ENCODE data around the gene CLN3. TPM values are rescaled to one million over a fixed set of nuclear protein-coding genes. Genes with fewer than 3 reads are reported as not detected.
"Not testable (repeated sequence)": the region's sequence is repeated elsewhere in the genome, so short reads cannot be mapped to it uniquely, and the experiment has no call there.

The CLN3 gene
- total RNA-seq, 1 experiment from 2014 or later: 10.2 TPM

GRCh38 chr16:28501258-28502232 is 9.7 kb upstream of the CLN3 start:
- Histone ChIP-seq H3K4me3 (no peak overlapping the region), H3K4me1 (no peaks in the 10 kb centered on the region), H3K36me3 (no peaks in the 10 kb centered on the region), H3K27me3 (no peaks in the 10 kb centered on the region), H3K27ac (no peak overlapping the region), H3K9me3 (replicated peaks) (no peaks in the 10 kb centered on the region)
- DNase-seq: no peak

- not testable (repeated sequence) for DNase-seq; H3K4me3 ChIP-seq; H3K9me3 ChIP-seq (replicated peaks); H3K4me1 ChIP-seq; H3K36me3 ChIP-seq; H3K27ac ChIP-seq; H3K27me3 ChIP-seq
Measured at GRCh38 chr16:28500476-28501180, 8.8 kb upstream of the CLN3 start.

GRCh38 chr16:28499854-28500253 is 8.0 kb upstream of the CLN3 start:
- H3K4me1 ChIP-seq: no peaks in the 10 kb centered on the region
- no peak overlapping the region for H3K27ac ChIP-seq
- H3K4me3 ChIP-seq: no peak overlapping the region
- peaks cover 2% of the 10 kb centered on the region; the same call in 1 of the 2 replicates for H3K27me3 ChIP-seq
- no peaks in the 10 kb centered on the region for H3K9me3 ChIP-seq (replicated peaks)
- DNase-seq: no peak
- H3K36me3 ChIP-seq: no peaks in the 10 kb centered on the region

GRCh38 chr16:28498666-28499381 is 7.0 kb upstream of the CLN3 start:
- no peaks in the 10 kb centered on the region for H3K9me3 ChIP-seq (replicated peaks)
- no peak overlapping the region for H3K4me3 ChIP-seq
- DNase-seq: no peak
- no peak overlapping the region for H3K27ac ChIP-seq
- no peaks in the 10 kb centered on the region for H3K36me3 ChIP-seq
- H3K4me1 ChIP-seq: no peaks in the 10 kb centered on the region
- H3K27me3 ChIP-seq: peaks cover 2% of the 10 kb centered on the region; the same call in 1 of the 2 replicates

GRCh38 chr16:28497861-28498599 is 6.2 kb upstream of the CLN3 start:
- H3K36me3 ChIP-seq: no peaks in the 10 kb centered on the region
- H3K4me1 ChIP-seq: no peaks in the 10 kb centered on the region
- H3K9me3 ChIP-seq (replicated peaks): no peaks in the 10 kb centered on the region
- no peak for DNase-seq
- H3K27me3 ChIP-seq: peaks cover 2% of the 10 kb centered on the region; the same call in 1 of the 2 replicates
- H3K27ac ChIP-seq: no peak overlapping the region
- H3K4me3 ChIP-seq: no peak overlapping the region

GRCh38 chr16:28497386-28497785 is 5.5 kb upstream of the CLN3 start:
- no peaks in the 10 kb centered on the region for H3K36me3 ChIP-seq
- no peak for DNase-seq

GRCh38 chr16:28496844-28497243 is 5.0 kb upstream of the CLN3 start:
- Histone ChIP-seq H3K9me3 (replicated peaks) (no peaks in the 10 kb centered on the region), H3K27me3 (peaks cover 2% of the 10 kb centered on the region; the same call in 1 of the 2 replicates), H3K4me3 (no peak overlapping the region), H3K36me3 (no peaks in the 10 kb centered on the region), H3K4me1 (no peaks in the 10 kb centered on the region), H3K27ac (no peak overlapping the region)
- DNase-seq: no peak

More at GRCh38 chr16:28497386-28497785, 5.5 kb upstream of the CLN3 start:
- H3K27ac ChIP-seq: no peak overlapping the region
- peaks cover 2% of the 10 kb centered on the region; the same call in 1 of the 2 replicates for H3K27me3 ChIP-seq
- no peaks in the 10 kb centered on the region for H3K4me1 ChIP-seq
- H3K9me3 ChIP-seq (replicated peaks): no peaks in the 10 kb centered on the region
- H3K4me3 ChIP-seq: no peak overlapping the region

GRCh38 chr16:28495795-28496749 is 4.2 kb upstream of the CLN3 start:
- Histone ChIP-seq H3K4me3 (no peak overlapping the region), H3K9me3 (replicated peaks) (no peaks in the 10 kb centered on the region), H3K36me3 (no peaks in the 10 kb centered on the region), H3K4me1 (no peaks in the 10 kb centered on the region), H3K27me3 (peaks cover 2% of the 10 kb centered on the region; the same call in 1 of the 2 replicates), H3K27ac (no peak overlapping the region)
- DNase-seq: no peak

- H3K4me3 ChIP-seq: no peak overlapping the region
Measured at GRCh38 chr16:28495098-28495793, 3.4 kb upstream of the CLN3 start.

GRCh38 chr16:28494121-28494851 is 2.4 kb upstream of the CLN3 start, which contains the start of gene APOBR:
TSS of gene APOBR (plus strand) at chr16:28494643. CDS start at chr16:28494682, 39 bp downstream.
- Histone ChIP-seq H3K27ac (no peak within 1 kb of the TSS), H3K27me3 (peaks cover 2% of the 10 kb centered on the region; the same call in 1 of the 2 replicates), H3K4me3 (no peak within 1 kb of the TSS), H3K36me3 (no peaks in the 10 kb centered on the region), H3K9me3 (replicated peaks) (no peaks in the 10 kb centered on the region), H3K4me1 (no peaks in the 10 kb centered on the region)
- no peak for DNase-seq

More at GRCh38 chr16:28495098-28495793, 3.4 kb upstream of the CLN3 start:
- peaks cover 2% of the 10 kb centered on the region; the same call in 1 of the 2 replicates for H3K27me3 ChIP-seq
- no peaks in the 10 kb centered on the region for H3K4me1 ChIP-seq
- H3K9me3 ChIP-seq (replicated peaks): no peaks in the 10 kb centered on the region
- no peak for DNase-seq
- H3K27ac ChIP-seq: no peak overlapping the region
- H3K36me3 ChIP-seq: no peaks in the 10 kb centered on the region

GRCh38 chr16:28492511-28492910 is 637 bp upstream of the CLN3 start:
- no peaks in the 10 kb centered on the region for H3K4me1 ChIP-seq
- no peak for DNase-seq
- peaks cover 2% of the 10 kb centered on the region; the same call in 1 of the 2 replicates for H3K27me3 ChIP-seq
- H3K9me3 ChIP-seq (replicated peaks): no peaks in the 10 kb centered on the region
- peak overlapping the region; percentile 97 for H3K4me3 ChIP-seq
- H3K27ac ChIP-seq: peak overlapping the region; percentile 95
- no peaks in the 10 kb centered on the region for H3K36me3 ChIP-seq
